Esophagus squamous epithelium (tissue), 4 donors: Measurements from ENCODE around the gene CATSPERZ.

Experiments
- CTCF ChIP-seq, 6 experiments: fragments of 450-650 bp in 4 of 6; fragments of 200-600 bp in 2 of 6; sonication (generic) in 2 of 6; IDR thresholded peaks; one replicate each; pipeline ENCODE4 v1.5.1; 2016 to 2019; ENCODE audit warnings: antibody characterized with exemption in 6 of 6, mild to moderate bottlenecking in 4 of 6, moderate library complexity in 4 of 6
- POLR2A ChIP-seq, 4 donors: fragments of 450-650 bp; IDR thresholded peaks; one replicate each; pipeline ENCODE4 v1.6.1; 2017; ENCODE audit warnings: antibody characterized with exemption in 4 of 4, mild to moderate bottlenecking in 4 of 4, moderate library complexity in 3 of 4

GRCh38 chr11:64284962-64285884, 14.9 kb upstream of the CATSPERZ start, which contains the start of gene GPR137:
- TF ChIP-seq CTCF (IDR thresholded peaks at IDR 0.05) = peak in 1 of 6 experiments; percentile 6
- TF ChIP-seq POLR2A (IDR thresholded peaks at IDR 0.05) = peak in 2 of 4 donors; percentile 41 to 48
